Endothelial cell of umbilical vein (primary cell): ENCODE data around the gene ZNF804A.

Experiments used
- EZH2 ChIP-seq: IDR thresholded peaks from 2 replicates; pipeline ENCODE4 v1.6.1; 2012; ENCODE audit warnings: borderline replicate concordance, low read depth, mild to moderate bottlenecking, moderate library complexity, low read length, inconsistent platforms; ENCODE audit not compliant: severe bottlenecking
- FOS ChIP-seq: IDR thresholded peaks from 2 replicates; pipeline ENCODE4 v1.6.1; 2011; ENCODE audit warnings: mild to moderate bottlenecking, low read length, moderate library complexity, borderline replicate concordance; ENCODE audit not compliant: insufficient read depth
- JUN ChIP-seq: IDR thresholded peaks from 2 replicates; pipeline ENCODE4 v1.6.1; 2011; ENCODE audit warnings: borderline replicate concordance, low read depth; ENCODE audit not compliant: insufficient read length, insufficient read depth
- POLR2A ChIP-seq: IDR thresholded peaks from 2 replicates; pipeline ENCODE4 v1.6.1; 2012; ENCODE audit warnings: low read depth, mild to moderate bottlenecking, control low read depth, low read length
- POLR2AphosphoS5 ChIP-seq: IDR thresholded peaks from 2 replicates; pipeline ENCODE4 v1.6.1; 2012; ENCODE audit warnings: low read depth, mild to moderate bottlenecking, control low read depth, low read length, moderate library complexity; ENCODE audit not compliant: insufficient read depth
- TF ChIP-seq, protein P1 (sequence below), 2 donors: IDR thresholded peaks; 1 replicate in 1 of 2; 2 replicates in 1 of 2; pipeline ENCODE4 v1.5.1; 2011; ENCODE audit warnings: low read length in 2 of 2, mild to moderate bottlenecking in 2 of 2, moderate library complexity in 2 of 2, control low read depth in 1 of 2, inconsistent platforms in 1 of 2, low read depth in 1 of 2; ENCODE audit not compliant: insufficient read depth in 1 of 2; ENCODE audit errors: extremely low read depth in 1 of 2
- TF ChIP-seq, protein P2 (sequence below): IDR thresholded peaks from 2 replicates; pipeline ENCODE4 v1.6.1; 2011; ENCODE audit not compliant: insufficient read depth, insufficient read length

DNA sequence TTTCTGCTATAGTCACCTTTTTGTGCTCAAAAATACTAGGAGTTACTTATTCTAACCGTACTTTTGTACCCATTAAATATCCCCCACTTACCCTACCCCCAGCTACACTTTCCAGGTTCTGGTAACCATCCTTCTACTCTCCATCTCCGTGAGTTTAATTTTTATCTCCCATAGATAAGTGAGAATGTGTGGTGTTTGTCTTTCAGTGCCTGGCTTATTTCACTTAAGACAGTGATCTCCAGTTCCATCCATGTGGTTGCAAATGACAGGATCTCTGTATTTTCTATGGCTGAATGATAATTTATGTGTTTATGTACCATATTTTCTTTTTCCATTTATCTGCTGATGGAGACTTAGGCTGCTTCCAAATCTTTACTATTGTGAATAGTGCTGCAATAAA, 323.3 kb downstream of the ZNF804A start:
- TF ChIP-seq, protein P1, sequence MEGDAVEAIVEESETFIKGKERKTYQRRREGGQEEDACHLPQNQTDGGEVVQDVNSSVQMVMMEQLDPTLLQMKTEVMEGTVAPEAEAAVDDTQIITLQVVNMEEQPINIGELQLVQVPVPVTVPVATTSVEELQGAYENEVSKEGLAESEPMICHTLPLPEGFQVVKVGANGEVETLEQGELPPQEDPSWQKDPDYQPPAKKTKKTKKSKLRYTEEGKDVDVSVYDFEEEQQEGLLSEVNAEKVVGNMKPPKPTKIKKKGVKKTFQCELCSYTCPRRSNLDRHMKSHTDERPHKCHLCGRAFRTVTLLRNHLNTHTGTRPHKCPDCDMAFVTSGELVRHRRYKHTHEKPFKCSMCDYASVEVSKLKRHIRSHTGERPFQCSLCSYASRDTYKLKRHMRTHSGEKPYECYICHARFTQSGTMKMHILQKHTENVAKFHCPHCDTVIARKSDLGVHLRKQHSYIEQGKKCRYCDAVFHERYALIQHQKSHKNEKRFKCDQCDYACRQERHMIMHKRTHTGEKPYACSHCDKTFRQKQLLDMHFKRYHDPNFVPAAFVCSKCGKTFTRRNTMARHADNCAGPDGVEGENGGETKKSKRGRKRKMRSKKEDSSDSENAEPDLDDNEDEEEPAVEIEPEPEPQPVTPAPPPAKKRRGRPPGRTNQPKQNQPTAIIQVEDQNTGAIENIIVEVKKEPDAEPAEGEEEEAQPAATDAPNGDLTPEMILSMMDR (IDR thresholded peaks at IDR 0.05; ENCODE audit: extremely low read depth in 1 of 2, insufficient read depth in 1 of 2, low read depth in 1 of 2, low read length in 2 of 2), result no peak
- TF ChIP-seq, protein P2, sequence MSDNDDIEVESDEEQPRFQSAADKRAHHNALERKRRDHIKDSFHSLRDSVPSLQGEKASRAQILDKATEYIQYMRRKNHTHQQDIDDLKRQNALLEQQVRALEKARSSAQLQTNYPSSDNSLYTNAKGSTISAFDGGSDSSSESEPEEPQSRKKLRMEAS, result no peak
- TF ChIP-seq POLR2A, result no peak
- TF ChIP-seq POLR2AphosphoS5, result no peak
- TF ChIP-seq EZH2, result no peak
- TF ChIP-seq JUN, result no peak
- no peak for TF ChIP-seq FOS
